HL-60/S4 treated with phorbol 12-myristate 13-acetate at 8.2 ng/mL for 4 days and 3 days (cell line): ENCODE results near the gene HSPA1B.

Source experiments
- in situ Hi-C: fragments of 300-500 bp; cut with MboI; formaldehyde crosslinking; loops from 2 replicates; pipeline ENCODE4 v1.15.0; 2022; ENCODE audit warnings: low sequenced_read_pairs

Gene HSPA1B

DNA sequence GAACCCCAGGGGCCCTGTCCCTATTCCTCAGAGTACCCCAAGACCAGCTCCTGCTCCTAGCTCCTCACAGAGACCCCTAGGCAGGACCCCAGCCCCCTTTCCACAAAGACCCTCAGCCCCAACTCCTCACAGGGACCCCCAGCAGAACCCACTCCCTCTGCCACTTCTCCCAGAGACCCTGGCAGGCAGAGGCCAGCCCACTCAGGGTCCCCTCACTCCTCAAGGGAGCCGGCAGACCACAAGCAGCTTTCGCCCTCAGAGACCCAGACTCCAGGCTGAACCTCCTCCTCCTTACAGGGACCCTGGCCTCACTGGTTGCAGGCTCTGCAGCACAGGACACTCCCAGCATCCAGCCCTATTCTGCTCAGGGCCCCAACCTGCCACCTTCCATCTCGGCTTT, 50.7 kb downstream of the HSPA1B start:
- in situ Hi-C loops = no loop called here

DNA sequence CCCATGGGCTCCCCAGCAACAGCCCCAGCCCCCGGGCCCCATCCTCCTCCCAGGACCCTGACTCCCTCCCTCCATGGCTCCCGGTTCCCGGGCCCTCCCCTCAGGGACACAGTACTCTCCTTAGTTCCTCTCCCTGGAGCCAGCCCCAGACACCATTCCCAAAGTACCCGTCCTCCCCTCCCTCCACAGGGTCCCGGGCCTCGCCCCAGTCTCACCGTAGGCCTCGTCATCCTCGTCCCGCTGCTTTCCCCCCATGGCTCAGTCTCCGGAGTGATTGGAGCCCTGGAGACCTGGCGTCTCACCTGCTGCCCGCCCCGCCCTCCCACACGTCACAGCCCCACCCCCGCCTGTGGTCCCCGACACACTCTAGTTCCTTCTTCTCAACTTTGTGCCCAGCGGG, 51.2 kb downstream of the HSPA1B start, which contains the start of gene SLC44A4:
Gene SLC44A4 (minus strand): TSS at position 272 of the 400 bp plus-strand sequence. CDS start 17 bp downstream, at position 255.
- in situ Hi-C loops = no loop called here

DNA sequence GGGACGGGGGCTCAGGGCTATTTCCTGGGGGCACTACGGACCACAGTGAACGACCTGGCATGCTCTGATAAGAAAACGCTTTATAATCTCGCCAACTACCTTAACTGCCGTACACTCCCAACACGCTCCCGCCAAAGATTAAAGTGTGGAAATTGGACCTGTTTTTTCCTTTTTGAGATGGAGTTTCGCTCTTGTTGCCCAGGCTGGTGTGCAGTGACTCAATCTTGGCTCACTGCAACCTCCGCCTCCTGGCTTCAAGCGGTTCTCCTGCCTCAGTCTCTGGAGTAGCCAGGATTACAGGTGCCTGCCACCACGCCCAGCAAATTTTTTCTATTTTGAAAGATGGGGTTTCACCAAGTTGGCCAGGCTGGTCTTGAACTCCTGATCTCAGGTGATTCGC, 51.6 kb downstream of the HSPA1B start:
- in situ Hi-C loops = no loop called here
